ENCODE data around the gene ARHGAP28.

Gene ARHGAP28

GRCh38 chr18:6732952-6733351 is 3.4 kb downstream of the ARHGAP28 start:
- DNase-seq = no peak

GRCh38 chr18:6733758-6734157 is 4.2 kb downstream of the ARHGAP28 start:
- DNase-seq = no peak

- DNase-seq = no peak
Measured at GRCh38 chr18:6734726-6735430, 5.4 kb downstream of the ARHGAP28 start.

- no peak for DNase-seq
Measured at GRCh38 chr18:6737833-6738232, 8.3 kb downstream of the ARHGAP28 start.

- no peak for DNase-seq
Measured at GRCh38 chr18:6738622-6739021, 9.1 kb downstream of the ARHGAP28 start.

- no peak for DNase-seq
Measured at GRCh38 chr18:6741232-6741663, 11.7 kb downstream of the ARHGAP28 start.

GRCh38 chr18:6741786-6742185 is 12.3 kb downstream of the ARHGAP28 start:
- no peak for DNase-seq

- no peak for DNase-seq
Measured at GRCh38 chr18:6743999-6744398, 14.5 kb downstream of the ARHGAP28 start.

- DNase-seq = no peak
Measured at GRCh38 chr18:6744816-6745455, 15.4 kb downstream of the ARHGAP28 start.

- no peak for DNase-seq
Measured at GRCh38 chr18:6745504-6746031, 16.1 kb downstream of the ARHGAP28 start.

- DNase-seq = no peak
Measured at GRCh38 chr18:6746386-6746960, 17.0 kb downstream of the ARHGAP28 start.

- no peak for DNase-seq
Measured at GRCh38 chr18:6747646-6748045, 18.1 kb downstream of the ARHGAP28 start.

GRCh38 chr18:6748241-6748640 is 18.7 kb downstream of the ARHGAP28 start:
- DNase-seq = no peak

- no peak for DNase-seq
Measured at GRCh38 chr18:6750411-6750810, 20.9 kb downstream of the ARHGAP28 start.

- DNase-seq = no peak
Measured at GRCh38 chr18:6751222-6751621, 21.7 kb downstream of the ARHGAP28 start.

GRCh38 chr18:6752202-6752860 is 22.8 kb downstream of the ARHGAP28 start:
- no peak for DNase-seq

GRCh38 chr18:6755107-6755506 is 25.6 kb downstream of the ARHGAP28 start:
- DNase-seq = no peak

- no peak for DNase-seq
Measured at GRCh38 chr18:6757931-6758330, 28.4 kb downstream of the ARHGAP28 start.

- no peak for DNase-seq
Measured at GRCh38 chr18:6759579-6759978, 30.1 kb downstream of the ARHGAP28 start.

- DNase-seq = no peak
Measured at GRCh38 chr18:6763524-6763923, 34.0 kb downstream of the ARHGAP28 start.

- no peak for DNase-seq
Measured at GRCh38 chr18:6764382-6764781, 34.9 kb downstream of the ARHGAP28 start.

GRCh38 chr18:6773777-6774176 is 44.3 kb downstream of the ARHGAP28 start:
- no peak for DNase-seq

- DNase-seq = no peak
Measured at GRCh38 chr18:6775237-6775636, 45.7 kb downstream of the ARHGAP28 start.

- DNase-seq = no peak
Measured at GRCh38 chr18:6775702-6776101, 46.2 kb downstream of the ARHGAP28 start.
